HG03565 (cell line): Measurements from ENCODE around the gene OR2A5.
"Not testable (repeated sequence)": the region's sequence is repeated elsewhere in the genome, so short reads cannot be mapped to it uniquely, and the experiment has no call there.

ENCODE experiments used
- ATAC-seq: cut with Tn5 transposase; IDR thresholded peaks from one replicate; pipeline ENCODE4 v1.9.1; 2021; ENCODE audit warnings: mild to moderate bottlenecking, moderate library complexity; ENCODE audit not compliant: unreplicated experiment

OR2A5 gene

GRCh38 chr7:144032985-144033709 is 15.6 kb upstream of the OR2A5 start:
- ATAC-seq: no peak

- ATAC-seq: no peak
Observed at GRCh38 chr7:144035385-144035784, 13.4 kb upstream of the OR2A5 start.

- ATAC-seq: no peak
Observed at GRCh38 chr7:144036302-144036885, 12.4 kb upstream of the OR2A5 start.

- ATAC-seq: no peak
Observed at GRCh38 chr7:144037414-144038035, 11.2 kb upstream of the OR2A5 start.

GRCh38 chr7:144038887-144039286 is 9.9 kb upstream of the OR2A5 start:
- no peak for ATAC-seq

- ATAC-seq: no peak
Observed at GRCh38 chr7:144049491-144049890, 743 bp downstream of the OR2A5 start.

- no peak for ATAC-seq
Observed at GRCh38 chr7:144050093-144050492, 1.3 kb downstream of the OR2A5 start.

- ATAC-seq: not testable (repeated sequence)
Observed at GRCh38 chr7:144050884-144051283, 2.1 kb downstream of the OR2A5 start.

GRCh38 chr7:144057954-144058353 is 9.2 kb downstream of the OR2A5 start:
- no peak for ATAC-seq

- no peak for ATAC-seq
Observed at GRCh38 chr7:144063710-144064109, 15.0 kb downstream of the OR2A5 start.

GRCh38 chr7:144069511-144069910 is 20.8 kb downstream of the OR2A5 start, which contains the start of gene OR2A25:
Gene OR2A25 (plus strand): TSS chr7:144069811. CDS start chr7:144074220, 4,409 bp downstream.
- no peak for ATAC-seq

GRCh38 chr7:144069953-144070352 is 21.2 kb downstream of the OR2A5 start:
- ATAC-seq: no peak

- no peak for ATAC-seq
Observed at GRCh38 chr7:144074374-144074773, 25.6 kb downstream of the OR2A5 start.

GRCh38 chr7:144085978-144086377 is 37.2 kb downstream of the OR2A5 start, which contains the start of gene OR2A12:
Gene OR2A12 (plus strand): TSS chr7:144086278. CDS start chr7:144095108, 8,830 bp downstream.
- no peak for ATAC-seq

GRCh38 chr7:144086730-144087129 is 38.0 kb downstream of the OR2A5 start:
- ATAC-seq: no peak

- no peak for ATAC-seq
Observed at GRCh38 chr7:144087230-144087629, 38.5 kb downstream of the OR2A5 start.

GRCh38 chr7:144090667-144091066 is 41.9 kb downstream of the OR2A5 start:
- ATAC-seq: no peak

GRCh38 chr7:144098776-144099175 is 50.0 kb downstream of the OR2A5 start:
- ATAC-seq: no peak

GRCh38 chr7:144100607-144101006 is 51.9 kb downstream of the OR2A5 start:
- ATAC-seq: no peak

GRCh38 chr7:144102041-144102440 is 53.3 kb downstream of the OR2A5 start:
- no peak for ATAC-seq

GRCh38 chr7:144105211-144105610 is 56.5 kb downstream of the OR2A5 start:
- ATAC-seq: no peak
